Gastrocnemius medialis (tissue), 4 donors: ENCODE results near the gene MARCO.

Experiments
- POLR2A ChIP-seq, 2 donors: fragments of 450-650 bp; IDR thresholded peaks; one replicate each; pipeline ENCODE4 v1.6.1; 2017; ENCODE audit warnings: antibody characterized with exemption in 2 of 2, mild to moderate bottlenecking in 2 of 2, moderate library complexity in 2 of 2
- TF ChIP-seq, protein P1 (sequence below), 5 experiments: fragments of 450-650 bp in 3 of 5; fragments of 200-600 bp in 2 of 5; sonication (generic) in 2 of 5; IDR thresholded peaks in 4 of 5; conservative IDR thresholded peaks in 1 of 5; 1 replicate in 4 of 5; 2 replicates in 1 of 5; pipeline ENCODE4 v1.5.1; 2016 to 2019; ENCODE audit warnings: antibody characterized with exemption in 5 of 5, mild to moderate bottlenecking in 3 of 5, moderate library complexity in 3 of 5

DNA sequence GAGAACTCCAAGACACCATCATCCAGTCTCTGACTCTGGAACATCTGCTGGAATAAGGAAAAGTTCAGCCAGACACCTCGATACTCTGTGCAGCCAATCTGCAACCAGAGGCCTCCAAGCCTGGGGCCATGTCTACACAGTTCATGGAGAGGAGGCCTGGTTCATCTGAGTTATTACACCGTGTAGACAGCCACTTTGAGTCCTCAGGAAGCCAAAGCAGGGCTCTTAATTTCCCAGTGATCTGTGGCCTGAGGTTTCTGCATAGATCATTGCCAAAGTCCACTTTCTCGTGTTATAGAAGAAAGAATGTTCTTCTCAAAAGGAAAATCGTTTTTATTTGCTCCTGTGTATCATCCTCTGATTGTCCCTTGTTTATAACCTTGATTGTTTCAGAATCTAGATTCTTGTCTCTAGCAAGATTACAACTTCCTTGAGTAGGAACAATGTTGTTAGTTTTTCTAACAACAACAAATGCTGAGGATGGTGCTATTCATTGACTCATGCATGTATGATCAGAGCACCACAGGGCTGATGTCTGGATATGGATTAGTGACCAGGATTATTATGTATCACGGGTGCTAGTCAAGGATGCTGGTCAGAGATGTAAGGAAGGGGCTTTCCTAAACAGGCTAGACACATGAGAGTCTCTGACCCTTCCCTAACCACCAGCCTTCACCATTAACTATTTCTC, 30.7 kb upstream of the MARCO start:
- TF ChIP-seq, protein P1, sequence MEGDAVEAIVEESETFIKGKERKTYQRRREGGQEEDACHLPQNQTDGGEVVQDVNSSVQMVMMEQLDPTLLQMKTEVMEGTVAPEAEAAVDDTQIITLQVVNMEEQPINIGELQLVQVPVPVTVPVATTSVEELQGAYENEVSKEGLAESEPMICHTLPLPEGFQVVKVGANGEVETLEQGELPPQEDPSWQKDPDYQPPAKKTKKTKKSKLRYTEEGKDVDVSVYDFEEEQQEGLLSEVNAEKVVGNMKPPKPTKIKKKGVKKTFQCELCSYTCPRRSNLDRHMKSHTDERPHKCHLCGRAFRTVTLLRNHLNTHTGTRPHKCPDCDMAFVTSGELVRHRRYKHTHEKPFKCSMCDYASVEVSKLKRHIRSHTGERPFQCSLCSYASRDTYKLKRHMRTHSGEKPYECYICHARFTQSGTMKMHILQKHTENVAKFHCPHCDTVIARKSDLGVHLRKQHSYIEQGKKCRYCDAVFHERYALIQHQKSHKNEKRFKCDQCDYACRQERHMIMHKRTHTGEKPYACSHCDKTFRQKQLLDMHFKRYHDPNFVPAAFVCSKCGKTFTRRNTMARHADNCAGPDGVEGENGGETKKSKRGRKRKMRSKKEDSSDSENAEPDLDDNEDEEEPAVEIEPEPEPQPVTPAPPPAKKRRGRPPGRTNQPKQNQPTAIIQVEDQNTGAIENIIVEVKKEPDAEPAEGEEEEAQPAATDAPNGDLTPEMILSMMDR (IDR thresholded peaks at IDR 0.05 in 4 of 5, conservative IDR thresholded peaks at IDR 0.05 in 1 of 5), result no peak
- no peak for TF ChIP-seq POLR2A (IDR thresholded peaks at IDR 0.05)
